Activated T-cell treated with anti-CD3 and anti-CD28 coated beads, Interleukin-2, amount 50 U/mL, for 24 hours (primary cell): Measurements from ENCODE around the gene KRT85.

ENCODE experiments used
- DNase-seq: peaks from one replicate; pipeline ENCODE4 v3.0.0-alpha.2; 2020
- H3K27ac Mint-ChIP-seq: 2 replicates; pipeline ENCODE4 v1.8.0; 2020; ENCODE audit warnings: mild to moderate bottlenecking, mixed read lengths
- H3K27me3 Mint-ChIP-seq: 2 replicates; pipeline ENCODE4 v1.8.0; 2020; ENCODE audit warnings: mixed read lengths
- H3K36me3 Mint-ChIP-seq: 2 replicates; pipeline ENCODE4 v1.8.0; 2020; ENCODE audit warnings: low read depth, mixed read lengths
- H3K4me1 Mint-ChIP-seq: 2 replicates; pipeline ENCODE4 v1.8.0; 2020; ENCODE audit warnings: low read depth, mixed read lengths
- H3K4me3 Mint-ChIP-seq: 2 replicates; pipeline ENCODE4 v1.8.0; 2020; ENCODE audit warnings: mild to moderate bottlenecking, moderate library complexity, mixed read lengths
- H3K9me3 Mint-ChIP-seq: 2 replicates; pipeline ENCODE4 v1.8.0; 2020; ENCODE audit warnings: mixed read lengths

KRT85 gene

DNA sequence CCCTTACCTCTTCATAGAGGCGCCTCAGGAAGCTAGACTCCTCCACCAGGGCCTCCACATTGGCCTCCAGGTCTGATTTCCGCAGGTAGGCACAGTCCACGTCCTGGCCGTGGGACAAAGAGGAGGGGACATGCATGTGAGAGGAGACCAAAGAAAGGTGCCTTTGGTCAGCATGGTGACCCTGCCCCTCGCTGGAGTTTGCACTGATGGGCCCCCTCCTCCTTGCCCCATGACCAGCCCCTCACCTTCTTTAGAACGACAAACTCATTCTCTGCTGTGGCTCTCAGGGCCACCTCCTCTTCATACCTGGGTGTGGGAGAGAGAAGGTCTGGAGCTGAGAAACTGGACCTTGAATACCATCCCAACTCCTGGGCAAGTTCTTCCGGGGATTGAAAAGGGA is 3.2 kb downstream of the KRT85 start:
- H3K27me3 Mint-ChIP-seq = peaks cover 12% of the 10 kb centered on the region
- peaks cover 8% of the 10 kb centered on the region for H3K4me1 Mint-ChIP-seq
- no peak for DNase-seq
- no peak overlapping the region for H3K4me3 Mint-ChIP-seq
- no peaks in the 10 kb centered on the region for H3K9me3 Mint-ChIP-seq
- H3K27ac Mint-ChIP-seq = no peak overlapping the region
- H3K36me3 Mint-ChIP-seq = no peaks in the 10 kb centered on the region

DNA sequence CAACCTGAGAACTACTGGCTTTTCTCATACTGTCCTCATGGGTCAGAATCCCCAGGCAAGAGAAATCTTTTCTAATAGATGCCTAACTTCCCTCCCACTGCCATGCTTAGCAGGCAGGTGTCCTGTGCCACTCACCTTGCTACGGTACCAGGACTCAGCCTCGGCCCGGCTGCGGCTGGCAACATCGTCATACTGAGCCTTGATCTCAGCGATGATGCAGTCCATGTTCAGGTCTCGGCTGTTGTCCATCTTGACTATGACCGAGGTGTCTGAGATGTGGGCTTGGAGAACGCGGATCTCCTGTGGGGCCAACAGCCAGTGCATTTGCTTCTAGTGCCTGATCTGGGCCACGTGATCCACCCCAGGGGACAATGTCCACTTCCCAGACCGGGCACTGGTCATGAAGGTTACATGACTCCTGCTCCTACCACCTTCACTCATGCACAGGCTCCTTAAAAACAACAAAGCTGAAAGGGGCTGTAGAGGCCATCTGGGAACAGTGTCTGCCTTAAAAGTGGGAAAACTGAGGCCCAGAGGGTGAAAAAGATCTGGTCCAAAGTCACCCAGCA is 4.1 kb downstream of the KRT85 start:
- H3K4me1 Mint-ChIP-seq = peaks cover 16% of the 10 kb centered on the region
- no peak for DNase-seq
- no peaks in the 10 kb centered on the region for H3K36me3 Mint-ChIP-seq
- peaks cover 6% of the 10 kb centered on the region for H3K27me3 Mint-ChIP-seq
- no peak overlapping the region for H3K27ac Mint-ChIP-seq
- H3K9me3 Mint-ChIP-seq = no peaks in the 10 kb centered on the region
- H3K4me3 Mint-ChIP-seq = no peak overlapping the region

DNA sequence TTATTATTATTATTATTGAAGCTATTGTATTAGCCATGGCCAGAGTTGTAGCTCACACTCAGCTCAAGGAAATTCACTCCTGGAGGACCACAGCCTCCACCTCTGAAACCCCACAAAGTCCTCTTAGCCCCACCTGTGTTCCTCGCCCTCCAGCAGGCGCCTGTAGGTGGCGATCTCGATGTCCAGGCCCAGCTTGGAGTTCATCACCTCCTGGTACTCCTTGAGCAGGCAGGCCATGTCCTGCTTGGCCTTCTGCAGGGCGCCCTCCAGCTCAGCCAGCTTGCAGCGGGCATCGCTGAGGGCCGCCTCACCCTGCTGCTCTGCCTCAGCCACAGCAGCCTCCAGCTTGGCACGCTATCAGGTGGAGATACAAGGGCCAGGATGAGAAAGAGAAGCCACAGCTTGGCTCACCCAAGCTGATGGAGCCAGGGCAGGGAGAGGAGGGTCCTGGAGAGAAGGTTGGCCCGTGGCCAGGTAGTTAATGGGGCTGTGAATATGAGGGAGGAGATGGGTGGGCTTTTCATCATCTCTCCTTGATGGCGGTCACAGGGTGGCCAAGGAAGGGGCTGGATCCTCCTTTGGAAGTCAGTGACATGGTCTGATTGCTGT is 5.1 kb downstream of the KRT85 start:
- no peak overlapping the region for H3K27ac Mint-ChIP-seq
- H3K27me3 Mint-ChIP-seq = no peaks in the 10 kb centered on the region
- no peak overlapping the region for H3K4me3 Mint-ChIP-seq
- H3K4me1 Mint-ChIP-seq = peaks cover 22% of the 10 kb centered on the region
- H3K36me3 Mint-ChIP-seq = no peaks in the 10 kb centered on the region
- no peaks in the 10 kb centered on the region for H3K9me3 Mint-ChIP-seq
- no peak for DNase-seq

DNA sequence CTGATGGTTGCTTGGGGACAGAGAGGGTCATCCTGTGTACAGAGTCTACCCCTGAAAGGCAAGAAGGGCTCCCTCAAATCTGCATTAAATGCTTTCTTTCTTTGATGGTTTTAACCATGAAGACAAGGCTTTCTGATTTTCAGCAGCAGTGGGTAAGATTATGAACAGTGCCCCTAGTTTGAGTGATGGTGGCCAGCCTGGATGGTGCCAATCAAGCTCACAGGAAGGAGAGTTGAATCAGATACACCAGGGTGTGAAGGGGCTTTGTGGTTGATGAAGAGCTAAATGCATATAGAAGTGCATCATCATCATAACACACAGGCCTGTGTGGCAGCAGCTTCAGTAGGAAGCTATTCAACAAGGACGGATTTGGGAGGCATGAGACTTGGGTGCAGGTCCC is 5.7 kb downstream of the KRT85 start:
- Mint-ChIP-seq H3K4me1 (peaks cover 22% of the 10 kb centered on the region), H3K9me3 (no peaks in the 10 kb centered on the region), H3K36me3 (no peaks in the 10 kb centered on the region), H3K27me3 (no peaks in the 10 kb centered on the region), H3K4me3 (no peak overlapping the region), H3K27ac (no peak overlapping the region)
- DNase-seq = no peak

DNA sequence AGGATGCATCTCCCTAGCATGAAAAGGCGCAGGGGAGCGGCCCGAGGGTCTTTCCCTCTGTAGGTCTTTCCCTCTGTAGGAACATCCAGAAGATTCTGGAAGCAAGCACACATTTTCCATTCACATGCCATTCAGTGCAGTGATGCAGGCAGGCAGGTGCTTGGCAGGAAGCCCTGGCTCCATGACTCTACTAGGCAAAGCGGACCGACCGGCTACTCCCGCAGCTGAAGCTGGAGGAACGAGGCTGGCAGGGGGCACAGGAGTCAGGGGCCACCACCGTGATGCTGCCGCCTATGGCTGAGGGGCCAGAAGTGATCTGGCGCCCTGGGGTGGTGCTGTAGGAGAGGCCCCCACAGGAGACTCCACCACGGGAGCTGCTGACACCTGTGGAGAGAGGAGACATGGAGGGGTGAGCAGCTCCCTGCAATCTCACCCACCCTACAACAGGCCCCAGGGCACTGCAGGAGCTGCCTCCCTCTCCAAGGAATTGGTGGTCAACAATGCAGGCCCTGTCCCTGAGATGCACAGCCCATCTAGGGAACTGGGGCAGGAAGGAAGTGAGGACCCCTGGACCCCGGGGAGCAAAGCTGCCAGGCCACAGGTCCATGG is 6.5 kb downstream of the KRT85 start:
- Mint-ChIP-seq H3K27me3 (no peaks in the 10 kb centered on the region), H3K4me3 (no peak overlapping the region), H3K4me1 (peaks cover 22% of the 10 kb centered on the region), H3K36me3 (no peaks in the 10 kb centered on the region), H3K27ac (peak overlapping the region; percentile 33), H3K9me3 (no peaks in the 10 kb centered on the region)
- DNase-seq = no peak

DNA sequence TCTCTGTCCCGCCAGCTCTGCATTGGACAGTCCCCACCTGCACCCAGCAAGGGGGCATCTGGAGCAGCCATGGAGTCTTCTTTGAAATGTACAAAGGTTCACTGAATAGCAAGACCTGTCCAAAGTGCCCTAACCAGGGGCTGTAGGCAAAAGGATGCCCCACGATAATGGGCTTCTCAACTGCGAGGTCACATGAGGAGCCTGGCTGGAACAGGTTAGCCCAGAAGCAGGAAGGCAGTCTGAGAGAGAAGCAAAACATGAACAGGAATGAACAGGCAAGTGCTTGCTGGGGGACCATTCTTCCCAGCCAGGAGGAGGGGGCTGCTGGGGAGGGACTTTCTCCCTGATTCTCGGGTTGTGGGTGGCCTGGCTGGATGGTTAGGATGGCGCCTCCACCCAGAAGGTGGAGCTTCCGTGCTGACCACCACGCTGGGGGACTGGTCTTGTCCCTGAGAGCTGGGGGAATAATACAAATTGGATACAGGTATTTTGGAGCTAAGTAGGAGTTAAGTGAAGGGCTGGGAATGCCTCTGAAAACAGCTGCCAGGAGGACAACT is 7.1 kb downstream of the KRT85 start:
- H3K9me3 Mint-ChIP-seq = no peaks in the 10 kb centered on the region
- DNase-seq = no peak
- H3K4me1 Mint-ChIP-seq = peaks cover 22% of the 10 kb centered on the region
- H3K36me3 Mint-ChIP-seq = no peaks in the 10 kb centered on the region
- no peak overlapping the region for H3K4me3 Mint-ChIP-seq
- H3K27ac Mint-ChIP-seq = no peak overlapping the region
- no peaks in the 10 kb centered on the region for H3K27me3 Mint-ChIP-seq

DNA sequence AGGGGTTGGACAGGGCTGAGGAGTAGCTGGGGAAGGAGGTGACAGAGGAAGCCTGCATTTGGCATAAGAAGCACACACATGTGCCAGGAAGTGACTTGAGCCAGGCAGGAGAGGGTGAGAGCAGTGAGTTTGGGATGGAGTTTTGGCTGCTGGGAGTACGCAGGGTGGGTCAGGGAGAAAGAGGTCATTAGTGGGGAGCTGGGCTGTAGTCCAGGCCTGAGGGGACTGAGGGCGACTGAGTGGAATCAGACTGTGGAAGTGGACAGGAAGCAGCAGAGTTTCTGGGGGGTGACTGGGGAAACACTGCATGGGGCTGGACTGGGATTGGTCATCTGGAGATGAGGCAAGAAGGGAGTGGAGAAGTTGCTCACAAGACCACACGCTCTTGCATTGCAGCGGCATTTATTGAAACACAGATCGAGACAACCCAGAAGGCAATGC is 7.6 kb downstream of the KRT85 start:
- Mint-ChIP-seq H3K36me3 (no peaks in the 10 kb centered on the region), H3K4me1 (peaks cover 22% of the 10 kb centered on the region), H3K27ac (no peak overlapping the region), H3K9me3 (no peaks in the 10 kb centered on the region), H3K27me3 (no peaks in the 10 kb centered on the region), H3K4me3 (no peak overlapping the region)
- DNase-seq = no peak

DNA sequence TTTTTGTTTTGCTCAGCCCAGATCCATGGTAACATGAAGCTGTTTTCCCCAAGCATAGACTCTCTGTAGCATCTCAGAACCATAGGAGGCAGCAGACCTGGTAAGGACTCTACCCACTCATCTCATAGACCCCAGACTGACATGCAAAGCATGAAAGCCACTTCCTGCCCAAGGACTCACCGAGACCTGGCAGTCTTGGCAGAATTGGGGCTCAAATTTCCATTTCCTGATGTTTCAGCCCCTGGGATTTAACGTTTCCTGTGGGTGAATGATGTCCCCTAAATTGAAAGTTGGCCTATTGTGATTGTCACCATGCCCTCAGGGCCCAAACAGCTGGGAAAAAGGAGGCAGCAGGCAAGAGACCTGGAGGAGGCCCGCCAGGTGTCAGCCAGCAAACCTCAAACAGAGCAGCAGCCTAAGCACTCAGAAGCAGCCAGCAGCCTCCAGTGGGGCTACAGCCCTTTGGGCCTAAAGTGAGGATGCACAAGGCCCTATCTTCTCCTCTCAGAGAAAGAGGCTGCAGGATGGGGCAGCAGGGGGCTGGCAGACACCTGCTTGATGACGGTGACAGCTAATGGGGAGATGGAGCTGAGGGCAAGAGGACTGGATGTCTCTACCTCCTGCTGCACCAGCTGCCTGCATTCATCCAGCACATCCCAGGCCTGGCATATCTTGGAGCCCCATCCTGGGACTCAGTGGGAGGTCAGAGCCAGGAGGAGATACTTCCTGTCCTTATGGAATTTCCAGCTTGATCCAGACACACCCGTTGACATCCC is 8.5 kb downstream of the KRT85 start:
- Mint-ChIP-seq H3K4me1 (peaks cover 22% of the 10 kb centered on the region), H3K27me3 (no peaks in the 10 kb centered on the region), H3K36me3 (no peaks in the 10 kb centered on the region), H3K9me3 (no peaks in the 10 kb centered on the region), H3K4me3 (no peak overlapping the region), H3K27ac (peak overlapping the region; percentile 65)
- peak; percentile 42 for DNase-seq

DNA sequence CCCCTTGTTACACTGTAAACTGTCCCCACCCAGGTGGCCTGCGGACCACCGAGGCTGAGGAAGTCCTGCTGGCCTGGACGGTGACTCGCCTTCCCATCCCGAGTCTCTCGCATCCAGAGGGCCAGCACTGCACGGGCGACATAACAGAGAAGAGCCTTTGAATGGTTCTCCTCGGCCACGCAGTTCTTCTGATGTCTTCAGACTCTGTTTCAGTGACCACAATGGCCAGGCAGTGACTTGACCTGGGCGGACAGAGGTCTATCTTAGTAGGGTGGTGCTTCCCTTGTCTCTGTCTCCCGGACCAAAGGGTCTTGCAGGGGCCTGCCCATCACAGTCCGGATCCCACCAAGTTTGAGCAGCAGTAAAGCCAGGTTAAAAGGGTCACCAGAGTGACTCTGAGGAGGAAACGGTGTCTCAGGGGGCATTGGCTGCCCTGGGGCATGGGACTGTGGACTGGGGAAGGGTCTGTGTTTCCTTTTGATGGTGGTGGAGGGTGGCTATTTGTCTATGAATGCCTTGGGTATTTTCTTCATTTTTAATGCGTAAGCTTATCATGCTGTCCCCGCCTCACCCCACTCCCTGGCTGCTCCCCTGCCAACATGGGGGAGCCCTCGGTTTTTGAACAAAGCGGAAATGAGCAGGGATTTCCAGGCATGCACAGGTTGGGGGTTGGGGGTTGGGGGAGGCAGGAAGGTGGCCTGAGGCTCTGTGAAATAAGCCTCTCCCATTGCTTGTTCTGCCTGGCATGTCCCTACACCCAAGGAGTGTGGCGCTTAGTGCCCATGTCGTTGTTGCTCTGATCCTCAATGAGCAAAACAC is 10.3 kb downstream of the KRT85 start:
- Mint-ChIP-seq H3K27ac (no peak overlapping the region), H3K9me3 (no peaks in the 10 kb centered on the region), H3K27me3 (no peaks in the 10 kb centered on the region), H3K36me3 (no peaks in the 10 kb centered on the region), H3K4me1 (peaks cover 30% of the 10 kb centered on the region), H3K4me3 (no peak overlapping the region)
- peak; percentile 9 for DNase-seq

DNA sequence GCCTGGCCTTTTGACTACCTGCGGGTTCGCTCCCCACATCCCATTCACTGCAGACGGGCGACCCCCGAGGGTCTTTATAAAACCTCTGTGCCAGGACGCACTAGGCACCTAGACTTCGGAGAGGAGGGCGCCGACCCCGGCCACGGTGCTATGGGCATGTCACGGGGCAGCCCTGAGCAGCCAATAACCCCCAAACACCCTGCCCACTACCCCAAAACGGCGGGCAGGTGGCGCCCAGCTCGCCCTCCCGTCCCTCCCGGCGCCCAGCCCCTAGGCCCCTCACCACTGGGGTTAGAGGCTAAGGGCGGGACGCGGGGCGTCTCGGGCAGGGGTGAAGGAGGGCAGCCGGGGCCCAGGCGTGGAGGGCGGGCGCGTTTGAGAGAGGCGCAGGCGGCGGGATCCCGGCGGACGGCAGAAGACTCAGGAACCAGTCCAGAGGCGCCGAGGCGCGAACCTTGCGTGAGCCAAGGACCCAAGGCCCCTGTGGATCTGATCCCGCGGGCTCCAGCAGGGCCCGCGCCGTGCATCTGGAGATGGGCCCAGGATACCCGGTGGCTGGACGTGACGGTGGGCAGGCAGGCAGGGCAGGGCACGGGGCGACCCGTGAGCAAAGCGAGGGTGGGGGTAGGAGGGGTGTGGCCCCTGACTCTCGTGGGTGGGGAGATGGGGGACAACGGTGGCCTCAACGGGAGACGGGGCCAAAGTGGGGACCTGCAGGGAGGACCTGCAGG is 11.1 kb downstream of the KRT85 start:
- no peak overlapping the region for H3K27ac Mint-ChIP-seq
- peaks cover 34% of the 10 kb centered on the region for H3K4me1 Mint-ChIP-seq
- H3K27me3 Mint-ChIP-seq = no peaks in the 10 kb centered on the region
- DNase-seq = peak; percentile 27
- no peaks in the 10 kb centered on the region for H3K36me3 Mint-ChIP-seq
- no peaks in the 10 kb centered on the region for H3K9me3 Mint-ChIP-seq
- H3K4me3 Mint-ChIP-seq = no peak overlapping the region

DNA sequence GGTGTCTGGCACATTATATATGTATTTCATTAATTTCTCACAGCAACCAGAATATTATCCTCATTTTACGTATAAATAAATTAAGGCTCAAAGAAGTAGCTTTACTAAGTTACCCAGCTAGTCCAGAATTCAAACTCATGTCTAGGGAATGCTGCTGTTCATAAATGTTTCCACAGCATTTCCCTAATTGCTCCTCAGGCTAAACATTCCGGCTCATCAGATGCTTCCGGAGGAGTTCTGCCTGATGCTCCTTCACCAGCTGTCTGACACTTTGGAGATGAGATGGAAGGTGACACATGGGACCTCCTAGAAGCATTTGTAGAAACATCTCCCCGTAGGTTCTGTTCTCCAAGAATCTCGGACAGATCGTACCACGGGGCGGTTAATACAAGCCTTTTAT is 12.1 kb downstream of the KRT85 start:
- H3K4me3 Mint-ChIP-seq = no peak overlapping the region
- DNase-seq = peak; percentile 15
- H3K36me3 Mint-ChIP-seq = no peaks in the 10 kb centered on the region
- H3K9me3 Mint-ChIP-seq = no peaks in the 10 kb centered on the region
- H3K27ac Mint-ChIP-seq = no peak overlapping the region
- H3K27me3 Mint-ChIP-seq = no peaks in the 10 kb centered on the region
- peaks cover 41% of the 10 kb centered on the region for H3K4me1 Mint-ChIP-seq

DNA sequence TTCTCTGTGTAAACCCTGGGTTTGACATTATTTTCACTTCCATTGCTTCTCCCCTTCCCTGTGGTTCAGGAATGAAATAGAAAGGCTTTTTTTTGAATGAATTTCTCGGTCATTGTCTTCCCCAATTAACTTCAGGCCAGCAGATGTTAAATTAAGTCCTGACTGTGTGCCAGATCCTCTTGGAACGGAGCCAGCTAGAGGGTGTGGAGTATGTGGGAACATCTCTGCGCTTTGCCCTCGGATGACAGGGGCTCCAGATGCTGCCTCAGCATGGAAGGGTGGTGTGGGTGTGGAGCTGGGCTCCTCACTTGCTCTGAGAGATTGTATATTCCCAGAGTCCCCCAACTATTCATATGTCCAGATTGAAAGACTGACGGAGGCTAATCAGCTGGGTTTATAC is 13.1 kb downstream of the KRT85 start:
- H3K4me3 Mint-ChIP-seq = no peak overlapping the region

DNA sequence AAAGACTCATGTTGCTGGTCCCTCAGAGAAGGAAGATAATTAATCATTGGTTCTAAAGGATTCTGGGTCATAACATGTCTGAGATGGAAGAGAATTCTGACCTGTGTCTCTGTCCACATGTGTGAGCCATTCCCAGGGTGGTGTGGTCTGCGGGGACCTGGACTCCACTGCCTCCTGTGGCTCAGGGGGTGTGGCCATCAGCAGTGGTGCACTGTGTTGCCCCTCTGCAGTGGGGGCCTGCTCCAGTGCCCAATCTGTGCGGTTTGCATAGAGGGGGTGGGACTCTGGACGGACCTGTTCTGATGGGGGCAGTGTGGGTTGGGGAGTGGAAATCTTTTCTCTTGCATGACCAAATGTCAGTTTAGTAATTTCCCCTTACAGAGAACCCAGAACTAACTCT is 13.5 kb downstream of the KRT85 start:
- DNase-seq = peak; percentile 12
- Mint-ChIP-seq H3K4me3 (no peak overlapping the region), H3K9me3 (no peaks in the 10 kb centered on the region), H3K4me1 (peaks cover 34% of the 10 kb centered on the region), H3K27ac (no peak overlapping the region), H3K36me3 (no peaks in the 10 kb centered on the region), H3K27me3 (no peaks in the 10 kb centered on the region)

More for the DNA sequence above, 13.1 kb downstream of the KRT85 start:
- H3K4me1 Mint-ChIP-seq = peaks cover 37% of the 10 kb centered on the region
- no peaks in the 10 kb centered on the region for H3K27me3 Mint-ChIP-seq
- H3K27ac Mint-ChIP-seq = no peak overlapping the region
- no peaks in the 10 kb centered on the region for H3K9me3 Mint-ChIP-seq
- H3K36me3 Mint-ChIP-seq = no peaks in the 10 kb centered on the region
- no peak for DNase-seq
